Activated CD4-positive, CD25-positive, alpha-beta regulatory T cell treated with anti-CD3 and anti-CD28 coated beads, Interleukin-2, amount 50 U/mL, for 24 hours (primary cell): ENCODE results near the gene SLC1A2.

ENCODE experiments used
- ATAC-seq, 2 donors: fragments of 150-1000 bp; cut with Tn5 transposase; one replicate each; pipeline ENCODE4 v1.10.0; 2021; ENCODE audit warnings: mild to moderate bottlenecking in 1 of 2, moderate library complexity in 1 of 2

SLC1A2 gene

GRCh38 chr11:35375332-35376117, 43.8 kb downstream of the SLC1A2 start:
- no peak for ATAC-seq

- ATAC-seq = no peak
Observed at GRCh38 chr11:35373284-35373933, 45.9 kb downstream of the SLC1A2 start.

DNA sequence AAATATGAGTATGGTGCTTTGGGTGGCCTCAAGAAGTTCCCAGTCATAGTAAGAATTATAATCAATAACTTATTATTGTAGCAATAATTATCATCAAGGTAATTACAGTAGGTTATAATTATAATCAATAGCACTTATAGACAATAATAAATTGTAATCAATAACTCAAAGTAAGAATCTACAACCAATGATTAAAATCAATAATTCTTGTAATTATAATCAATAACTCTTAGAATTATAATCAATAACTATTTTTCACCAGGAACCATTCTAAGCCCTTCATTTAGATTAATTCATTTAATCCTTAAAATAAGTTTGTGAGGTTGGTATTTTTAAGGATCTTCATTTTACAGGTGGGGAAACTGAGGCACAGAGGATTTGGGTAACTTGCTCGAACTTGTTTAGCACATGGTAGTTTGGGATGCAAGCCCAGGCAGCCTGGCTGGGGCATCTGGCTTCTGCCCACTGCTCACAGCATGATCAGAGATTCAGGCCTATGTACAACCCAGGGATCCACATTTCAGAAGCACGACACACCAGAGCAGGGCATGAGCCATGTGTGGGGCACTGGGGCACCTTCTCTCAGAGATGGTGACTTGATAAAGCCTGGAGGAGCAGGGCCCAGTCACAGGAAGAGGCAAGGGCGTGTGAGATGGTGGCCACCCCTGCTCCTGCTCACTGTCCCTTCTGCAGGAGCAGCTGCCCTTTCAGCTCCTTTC, 46.6 kb downstream of the SLC1A2 start:
- ATAC-seq = no peak

- no peak for ATAC-seq
Observed at GRCh38 chr11:35367491-35367890, 51.9 kb downstream of the SLC1A2 start.

GRCh38 chr11:35366798-35367197, 52.6 kb downstream of the SLC1A2 start:
- ATAC-seq = no peak

- ATAC-seq = no peak
Observed at GRCh38 chr11:35365961-35366360, 53.4 kb downstream of the SLC1A2 start.

GRCh38 chr11:35365395-35365794, 54.0 kb downstream of the SLC1A2 start:
- ATAC-seq = no peak

- ATAC-seq = no peak
Observed at GRCh38 chr11:35363854-35364780, 55.2 kb downstream of the SLC1A2 start.

DNA sequence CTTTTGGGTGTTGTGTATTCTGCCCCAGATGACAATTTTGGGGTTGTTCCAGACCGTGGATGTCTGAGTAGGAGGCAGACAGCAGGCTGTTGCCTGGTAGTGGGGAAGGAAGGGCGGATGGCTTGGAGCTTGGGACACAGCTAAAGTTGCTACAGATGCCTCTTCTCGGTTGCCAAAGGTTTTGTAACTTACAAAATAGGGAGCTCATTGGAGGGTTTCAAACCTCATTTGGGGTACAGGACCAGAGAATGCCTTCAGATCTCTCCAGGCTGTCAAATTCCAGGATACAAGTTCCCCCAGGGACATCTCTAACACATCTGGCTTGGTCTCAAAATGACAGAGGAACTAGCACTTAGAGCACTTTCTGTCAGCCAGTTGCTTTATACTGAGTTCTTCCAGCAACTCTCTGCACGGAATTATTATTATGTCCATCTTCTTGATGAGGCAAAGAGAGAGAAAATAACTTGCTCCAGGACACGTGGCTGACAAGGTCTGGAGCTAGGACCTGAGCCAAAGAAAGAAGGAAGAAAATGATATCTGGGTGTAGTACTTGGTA, 56.0 kb downstream of the SLC1A2 start:
- ATAC-seq = no peak

- ATAC-seq = no peak
Observed at GRCh38 chr11:35362521-35362980, 56.8 kb downstream of the SLC1A2 start.

DNA sequence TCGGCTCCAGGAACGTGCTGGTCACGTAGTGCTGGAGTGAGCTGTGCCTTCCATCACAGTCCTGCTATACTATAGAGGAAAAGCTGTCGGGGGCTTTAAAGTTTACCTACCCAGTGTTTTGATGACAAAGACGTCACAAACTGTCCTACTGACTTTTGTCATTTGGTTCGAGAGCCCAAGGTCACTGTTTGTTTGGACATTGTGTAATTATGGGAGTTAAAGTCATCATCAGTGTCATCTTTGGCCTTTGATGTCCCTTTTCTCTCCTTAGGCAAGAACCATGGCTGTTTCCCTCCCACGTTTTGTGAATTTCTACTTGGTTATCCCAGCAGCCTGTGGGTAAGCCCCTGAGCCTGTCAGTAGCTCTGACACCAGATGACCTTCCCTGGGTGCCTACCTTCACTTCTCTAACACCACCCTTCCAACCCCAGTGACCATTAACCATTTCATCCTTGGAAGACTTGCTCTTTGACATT, 59.3 kb downstream of the SLC1A2 start:
- no peak for ATAC-seq

DNA sequence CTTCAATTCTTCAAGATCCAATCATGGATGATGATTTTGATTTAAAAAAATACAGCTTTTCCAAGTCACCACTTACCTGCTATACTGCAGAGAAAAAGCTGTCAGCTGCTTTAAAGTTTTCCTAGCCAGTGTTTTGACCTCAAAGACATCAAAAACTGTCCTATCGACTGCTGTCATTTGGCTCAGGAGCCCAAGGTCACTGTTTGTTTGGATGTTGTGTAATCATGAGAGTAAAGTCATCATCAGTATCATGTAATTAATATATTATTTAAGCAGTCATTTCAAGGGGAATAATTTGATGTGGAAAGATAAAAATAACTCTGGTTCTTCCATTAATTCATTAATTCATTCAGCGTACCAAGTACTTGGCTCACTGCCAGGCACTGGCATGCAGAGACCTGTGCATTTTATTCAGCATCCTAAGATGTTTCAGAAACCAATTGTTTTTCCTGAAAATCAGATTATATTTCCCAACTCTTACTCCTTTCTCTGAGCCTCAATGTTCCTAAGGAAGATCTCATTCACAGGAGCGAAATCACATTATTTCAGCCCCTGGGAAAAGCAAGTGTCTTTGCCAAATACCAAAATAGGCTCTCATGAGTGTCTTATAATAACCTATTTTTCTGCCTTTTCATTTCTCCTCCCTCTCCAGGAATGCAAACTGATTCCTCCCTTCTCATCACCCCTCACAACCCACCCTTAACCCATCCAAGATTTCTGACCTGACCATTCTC, 59.9 kb downstream of the SLC1A2 start:
- no peak for ATAC-seq

GRCh38 chr11:35358391-35358790, 61.0 kb downstream of the SLC1A2 start:
- no peak for ATAC-seq

DNA sequence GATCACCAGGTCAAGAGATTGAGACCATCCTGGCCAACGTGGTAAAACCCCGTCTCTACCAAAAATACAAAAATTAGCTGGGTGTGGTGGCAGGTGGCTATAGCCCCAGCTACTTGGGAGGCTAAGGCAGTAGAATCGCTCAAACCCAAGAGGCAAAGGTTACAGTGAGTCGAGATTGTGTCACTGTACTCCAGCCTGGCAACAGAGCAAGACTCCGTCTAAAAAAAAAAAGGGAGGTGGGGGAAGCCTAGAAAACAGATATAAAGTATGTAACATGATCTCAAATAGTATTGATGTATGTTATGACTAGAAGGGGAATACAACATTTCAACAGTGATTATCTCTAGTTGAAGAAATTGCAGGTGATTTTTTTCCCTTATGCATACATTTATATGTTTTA, 61.4 kb downstream of the SLC1A2 start:
- no peak for ATAC-seq

GRCh38 chr11:35355102-35355749, 64.1 kb downstream of the SLC1A2 start:
- no peak for ATAC-seq

DNA sequence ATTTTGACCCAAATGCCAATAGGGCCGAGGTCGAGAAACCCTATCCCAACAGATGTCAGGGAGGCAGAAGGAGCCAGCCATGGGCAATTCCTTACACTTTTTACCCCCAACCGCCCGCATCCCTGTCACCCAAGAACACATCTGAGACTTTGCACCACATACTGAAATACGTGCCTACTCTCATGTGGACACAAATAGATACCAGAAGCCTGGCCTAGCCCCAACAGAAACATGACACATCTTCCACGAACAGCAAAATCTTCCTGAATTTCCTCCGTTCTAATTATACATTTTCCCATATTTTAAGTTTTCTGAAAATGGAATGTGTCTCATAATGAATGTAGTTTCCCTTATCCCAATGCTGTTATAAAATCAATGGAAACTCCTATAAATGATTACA, 64.7 kb downstream of the SLC1A2 start:
- ATAC-seq = no peak

- ATAC-seq = no peak
Observed at GRCh38 chr11:35352077-35352888, 67.1 kb downstream of the SLC1A2 start.

DNA sequence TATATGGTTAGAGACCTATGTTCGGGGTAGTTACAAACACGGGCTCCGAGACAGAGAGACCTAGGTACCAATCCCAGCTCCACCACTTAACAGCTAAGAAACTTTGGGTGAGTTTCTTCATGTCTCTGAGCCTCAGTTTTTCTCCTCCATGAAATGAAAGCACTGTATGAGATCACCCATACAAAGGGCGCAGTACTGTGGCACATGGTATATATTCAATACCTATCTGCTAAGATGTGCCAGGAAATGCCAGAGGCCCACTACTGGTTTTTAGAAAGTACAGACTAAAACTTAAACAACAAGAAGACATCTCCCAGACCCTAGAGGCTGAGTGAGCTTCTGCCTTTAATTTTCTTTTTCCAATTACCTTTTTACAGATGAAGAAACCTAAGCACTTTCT, 69.5 kb downstream of the SLC1A2 start:
- peak in 1 of 2 donors; percentile 36 for ATAC-seq

GRCh38 chr11:35348898-35349687, 70.3 kb downstream of the SLC1A2 start:
- ATAC-seq = no peak
